Measurements from ENCODE around the gene MYO7A.
A peak's percentile ranks its signal among the peaks of the same experiment; 100 is the strongest.

DNA sequence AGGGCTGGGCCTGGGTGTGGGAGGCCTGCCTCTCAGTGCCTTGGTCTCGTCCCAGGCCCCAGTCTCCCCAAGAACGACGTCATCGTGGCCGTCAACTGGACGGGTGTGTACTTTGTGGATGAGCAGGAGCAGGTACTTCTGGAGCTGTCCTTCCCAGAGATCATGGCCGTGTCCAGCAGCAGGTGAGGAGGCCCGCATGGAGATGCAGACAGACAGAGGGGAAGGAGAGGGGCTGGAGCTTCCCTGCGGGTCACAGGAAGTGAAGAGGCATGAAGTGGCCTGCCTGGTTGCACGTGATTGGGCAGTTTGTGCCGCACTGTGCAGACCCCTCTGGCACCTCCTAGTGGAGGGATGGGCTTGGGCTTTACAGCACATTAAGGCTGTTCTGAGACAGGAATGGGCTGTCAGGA is 70.4 kb downstream of the MYO7A start:
- TF ChIP-seq, protein P1, sequence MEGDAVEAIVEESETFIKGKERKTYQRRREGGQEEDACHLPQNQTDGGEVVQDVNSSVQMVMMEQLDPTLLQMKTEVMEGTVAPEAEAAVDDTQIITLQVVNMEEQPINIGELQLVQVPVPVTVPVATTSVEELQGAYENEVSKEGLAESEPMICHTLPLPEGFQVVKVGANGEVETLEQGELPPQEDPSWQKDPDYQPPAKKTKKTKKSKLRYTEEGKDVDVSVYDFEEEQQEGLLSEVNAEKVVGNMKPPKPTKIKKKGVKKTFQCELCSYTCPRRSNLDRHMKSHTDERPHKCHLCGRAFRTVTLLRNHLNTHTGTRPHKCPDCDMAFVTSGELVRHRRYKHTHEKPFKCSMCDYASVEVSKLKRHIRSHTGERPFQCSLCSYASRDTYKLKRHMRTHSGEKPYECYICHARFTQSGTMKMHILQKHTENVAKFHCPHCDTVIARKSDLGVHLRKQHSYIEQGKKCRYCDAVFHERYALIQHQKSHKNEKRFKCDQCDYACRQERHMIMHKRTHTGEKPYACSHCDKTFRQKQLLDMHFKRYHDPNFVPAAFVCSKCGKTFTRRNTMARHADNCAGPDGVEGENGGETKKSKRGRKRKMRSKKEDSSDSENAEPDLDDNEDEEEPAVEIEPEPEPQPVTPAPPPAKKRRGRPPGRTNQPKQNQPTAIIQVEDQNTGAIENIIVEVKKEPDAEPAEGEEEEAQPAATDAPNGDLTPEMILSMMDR (conservative IDR thresholded peaks at IDR 0.05; ENCODE audit: low read depth in 2 of 2): peak; percentile 77 to 87
- TF ChIP-seq EZH2 (IDR thresholded peaks at IDR 0.05; ENCODE audit: low read depth, unreplicated experiment) (no peak), POLR2AphosphoS5 (IDR thresholded peaks at IDR 0.05; ENCODE audit: low read depth) (no peak), CREB1 (CRISPR knock-in tag; IDR thresholded peaks at IDR 0.05; ENCODE audit: low read depth) (no peak)
- TF ChIP-seq, protein P2, sequence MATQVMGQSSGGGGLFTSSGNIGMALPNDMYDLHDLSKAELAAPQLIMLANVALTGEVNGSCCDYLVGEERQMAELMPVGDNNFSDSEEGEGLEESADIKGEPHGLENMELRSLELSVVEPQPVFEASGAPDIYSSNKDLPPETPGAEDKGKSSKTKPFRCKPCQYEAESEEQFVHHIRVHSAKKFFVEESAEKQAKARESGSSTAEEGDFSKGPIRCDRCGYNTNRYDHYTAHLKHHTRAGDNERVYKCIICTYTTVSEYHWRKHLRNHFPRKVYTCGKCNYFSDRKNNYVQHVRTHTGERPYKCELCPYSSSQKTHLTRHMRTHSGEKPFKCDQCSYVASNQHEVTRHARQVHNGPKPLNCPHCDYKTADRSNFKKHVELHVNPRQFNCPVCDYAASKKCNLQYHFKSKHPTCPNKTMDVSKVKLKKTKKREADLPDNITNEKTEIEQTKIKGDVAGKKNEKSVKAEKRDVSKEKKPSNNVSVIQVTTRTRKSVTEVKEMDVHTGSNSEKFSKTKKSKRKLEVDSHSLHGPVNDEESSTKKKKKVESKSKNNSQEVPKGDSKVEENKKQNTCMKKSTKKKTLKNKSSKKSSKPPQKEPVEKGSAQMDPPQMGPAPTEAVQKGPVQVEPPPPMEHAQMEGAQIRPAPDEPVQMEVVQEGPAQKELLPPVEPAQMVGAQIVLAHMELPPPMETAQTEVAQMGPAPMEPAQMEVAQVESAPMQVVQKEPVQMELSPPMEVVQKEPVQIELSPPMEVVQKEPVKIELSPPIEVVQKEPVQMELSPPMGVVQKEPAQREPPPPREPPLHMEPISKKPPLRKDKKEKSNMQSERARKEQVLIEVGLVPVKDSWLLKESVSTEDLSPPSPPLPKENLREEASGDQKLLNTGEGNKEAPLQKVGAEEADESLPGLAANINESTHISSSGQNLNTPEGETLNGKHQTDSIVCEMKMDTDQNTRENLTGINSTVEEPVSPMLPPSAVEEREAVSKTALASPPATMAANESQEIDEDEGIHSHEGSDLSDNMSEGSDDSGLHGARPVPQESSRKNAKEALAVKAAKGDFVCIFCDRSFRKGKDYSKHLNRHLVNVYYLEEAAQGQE (IDR thresholded peaks at IDR 0.05; ENCODE audit: unreplicated experiment): no peak
